ENCODE measurements around the gene RBM17.
"Not testable (repeated sequence)": the region's sequence is repeated elsewhere in the genome, so short reads cannot be mapped to it uniquely, and the experiment has no call there.

Gene RBM17

GRCh38 chr10:6123532-6123931 lies 34.7 kb downstream of the RBM17 start:
- no peak for TF ChIP-seq CTCF (conservative IDR thresholded peaks at IDR 0.05)
- H3K27ac ChIP-seq: no peak overlapping the region

GRCh38 chr10:6124666-6125065 lies 35.8 kb downstream of the RBM17 start:
- H3K27ac ChIP-seq: no peak overlapping the region
- TF ChIP-seq CTCF (conservative IDR thresholded peaks at IDR 0.05): no peak

- not testable (repeated sequence) for H3K27ac ChIP-seq
These were observed 38.6 kb downstream of the RBM17 start for GRCh38 chr10:6127461-6127860.

GRCh38 chr10:6128087-6128486 lies 39.3 kb downstream of the RBM17 start:
- TF ChIP-seq CTCF (conservative IDR thresholded peaks at IDR 0.05): no peak
- no peak overlapping the region for H3K27ac ChIP-seq

- TF ChIP-seq CTCF (conservative IDR thresholded peaks at IDR 0.05): no peak
- H3K27ac ChIP-seq: no peak overlapping the region
These were observed 39.9 kb downstream of the RBM17 start for GRCh38 chr10:6128591-6129251.

- H3K27ac ChIP-seq: no peak overlapping the region
- no peak for TF ChIP-seq CTCF (conservative IDR thresholded peaks at IDR 0.05)
These were observed 42.1 kb downstream of the RBM17 start for GRCh38 chr10:6130848-6131470.

GRCh38 chr10:6133331-6134098 lies 44.7 kb downstream of the RBM17 start:
- no peak overlapping the region for H3K27ac ChIP-seq
- TF ChIP-seq CTCF (conservative IDR thresholded peaks at IDR 0.05): no peak
